CD1c-positive myeloid dendritic cell (primary cell): Measurements from ENCODE around the gene SP7.
"Not testable (repeated sequence)": the region's sequence is repeated elsewhere in the genome, so short reads cannot be mapped to it uniquely, and the experiment has no call there.

Experiments
- DNase-seq: peaks from one replicate; pipeline ENCODE4 v3.0.0-alpha.2; 2016; ENCODE audit errors: extremely low spot score

SP7 gene

GRCh38 chr12:53346491-53346890 is 10.3 kb upstream of the SP7 start:
- peak; percentile 25 for DNase-seq

- DNase-seq, result no peak
These were observed 9.5 kb upstream of the SP7 start for GRCh38 chr12:53345486-53346188.

- peak; percentile 64 for DNase-seq
These were observed 8.8 kb upstream of the SP7 start for GRCh38 chr12:53344824-53345485.

- no peak for DNase-seq
These were observed 8.3 kb upstream of the SP7 start for GRCh38 chr12:53344487-53344823.

- no peak for DNase-seq
These were observed 7.8 kb upstream of the SP7 start for GRCh38 chr12:53343969-53344368.

GRCh38 chr12:53343449-53343848 is 7.3 kb upstream of the SP7 start:
- DNase-seq, result no peak

GRCh38 chr12:53340398-53340797 is 4.2 kb upstream of the SP7 start:
- DNase-seq, result no peak

GRCh38 chr12:53338916-53339315 is 2.8 kb upstream of the SP7 start:
- no peak for DNase-seq

- no peak for DNase-seq
These were observed 1.9 kb upstream of the SP7 start for GRCh38 chr12:53338017-53338416.

GRCh38 chr12:53334822-53335221 is 1.3 kb downstream of the SP7 start:
- no peak for DNase-seq

GRCh38 chr12:53333845-53334244 is 2.3 kb downstream of the SP7 start:
- DNase-seq, result no peak

GRCh38 chr12:53333289-53333688 is 2.9 kb downstream of the SP7 start:
- no peak for DNase-seq

- no peak for DNase-seq
These were observed 3.4 kb downstream of the SP7 start for GRCh38 chr12:53332744-53333143.

GRCh38 chr12:53332339-53332738 is 3.8 kb downstream of the SP7 start:
- DNase-seq, result not testable (repeated sequence)

- DNase-seq, result no peak
These were observed 5.5 kb downstream of the SP7 start for GRCh38 chr12:53330671-53331070.

GRCh38 chr12:53328043-53328435 is 8.1 kb downstream of the SP7 start:
- no peak for DNase-seq

GRCh38 chr12:53327435-53328042 is 8.6 kb downstream of the SP7 start:
- DNase-seq, result peak; percentile 40

- no peak for DNase-seq
These were observed 9.5 kb downstream of the SP7 start for GRCh38 chr12:53326460-53327185.

- DNase-seq, result peak; percentile 11
These were observed 10.6 kb downstream of the SP7 start for GRCh38 chr12:53325511-53326061.

- DNase-seq, result peak; percentile 90
These were observed 11.2 kb downstream of the SP7 start for GRCh38 chr12:53324779-53325510.

GRCh38 chr12:53324113-53324778 is 11.9 kb downstream of the SP7 start:
- DNase-seq, result peak; percentile 80
